T-cell (primary cell): Measurements from ENCODE around the gene NECAB2. TPM values are rescaled to one million over a fixed set of nuclear protein-coding genes. Genes with fewer than 3 reads are reported as not detected.

Source experiments
- ATAC-seq, 4 experiments: fragments of 200-7000 bp in 3 of 4; fragments of 150-1000 bp in 1 of 4; cut with Tn5 transposase; replicated peaks in 1 of 4; 1 replicate in 3 of 4; 2 replicates in 1 of 4; pipeline ENCODE4 v1.10.0; 2021; ENCODE audit warnings: moderate library complexity in 3 of 4, mild to moderate bottlenecking in 2 of 4, moderate number of reproducible peaks in 1 of 4
- CTCF ChIA-PET, 2 donors: fragments of 300-600 bp; sonication (Branson Sonifier 250); formaldehyde crosslinking; loops; one replicate each; lab custom pipeline; 2022; ENCODE audit warnings: antibody characterized with exemption in 2 of 2; lab: Charles Lee
- POLR2A ChIA-PET, 2 donors: fragments of 300-600 bp; sonication (Branson Sonifier 250); formaldehyde crosslinking; loops; one replicate each; lab custom pipeline; 2022; ENCODE audit warnings: antibody characterized with exemption in 2 of 2; lab: Charles Lee
- DNase-seq, 35 experiments: peaks; one replicate each; pipeline versions ENCODE4 v3.0.0 to v3.0.0-alpha.2; 2013 to 2023
- H3K27ac ChIP-seq: one replicate; pipeline ENCODE4 v1.5.1; 2013; ENCODE audit warnings: low read length
- H3K27me3 ChIP-seq, 2 experiments: replicated peaks in 1 of 2; 1 replicate in 1 of 2; 2 replicates in 1 of 2; pipeline versions ENCODE4 v1.6.1 to v1.7.0; 2013; ENCODE audit warnings: low read length in 1 of 2, mixed read lengths in 1 of 2; ENCODE audit not compliant: control insufficient read depth in 2 of 2, insufficient read depth in 2 of 2; ENCODE audit errors: extremely low read depth in 1 of 2
- H3K36me3 ChIP-seq, 2 donors: 1 replicate in 1 of 2; 2 replicates in 1 of 2; pipeline versions ENCODE4 v1.6.1 to v1.7.0; 2013; ENCODE audit warnings: low read length in 1 of 2; ENCODE audit not compliant: control insufficient read depth in 2 of 2, insufficient read depth in 1 of 2; ENCODE audit errors: extremely low read depth in 1 of 2
- H3K4me1 ChIP-seq, 2 experiments: 1 replicate in 1 of 2; 2 replicates in 1 of 2; pipeline versions ENCODE4 v1.6.1 to v1.7.0; 2013; ENCODE audit warnings: low read length in 2 of 2, mixed read lengths in 1 of 2; ENCODE audit not compliant: insufficient read depth in 2 of 2, control insufficient read depth in 1 of 2; ENCODE audit errors: extremely low read depth in 1 of 2
- H3K4me3 ChIP-seq, 2 donors: 1 replicate in 1 of 2; 2 replicates in 1 of 2; pipeline versions ENCODE4 v1.5.1 to v1.7.0; 2013; ENCODE audit warnings: mild to moderate bottlenecking in 2 of 2, low read length in 1 of 2, moderate library complexity in 1 of 2; ENCODE audit not compliant: control insufficient read depth in 1 of 2; ENCODE audit errors: extremely low read depth in 1 of 2
- H3K9me3 ChIP-seq: 2 replicates; pipeline ENCODE4 v1.7.0; 2013
- H3K27ac Mint-ChIP-seq, 2 donors: one replicate each; pipeline ENCODE4 v1.8.0; 2020 to 2021; ENCODE audit warnings: mild to moderate bottlenecking in 2 of 2, mixed read lengths in 2 of 2
- H3K27me3 Mint-ChIP-seq, 2 donors: one replicate each; pipeline ENCODE4 v1.8.0; 2021 to 2022; ENCODE audit warnings: mixed read lengths in 2 of 2
- H3K36me3 Mint-ChIP-seq: one replicate; pipeline ENCODE4 v1.8.0; 2021; ENCODE audit warnings: mixed read lengths
- H3K4me1 Mint-ChIP-seq, 3 donors: one replicate each; pipeline ENCODE4 v1.8.0; 2020 to 2022; ENCODE audit warnings: mixed read lengths in 3 of 3, mild to moderate bottlenecking in 1 of 3
- H3K4me3 Mint-ChIP-seq, 3 donors: one replicate each; pipeline ENCODE4 v1.8.0; 2020 to 2022; ENCODE audit warnings: mild to moderate bottlenecking in 3 of 3, mixed read lengths in 3 of 3, moderate library complexity in 3 of 3
- H3K9me3 Mint-ChIP-seq, 3 donors: one replicate each; pipeline ENCODE4 v1.8.0; 2020 to 2022; ENCODE audit warnings: mixed read lengths in 3 of 3
- WGBS: methylation state at CpG from one replicate; pipeline ENCODE4 v1.1.5; 2013; ENCODE audit warnings: missing lambda C conversion rate; ENCODE audit not compliant: insufficient coverage; 5-methylcytosine and 5-hydroxymethylcytosine counted together
- total RNA-seq, 35 experiments: library from RNA in 6 of 35; stranded (reverse) in 6 of 35; fragments of 120-200 nt in 1 of 35; gene quantifications; one replicate each; pipeline versions ENCODE4 v1.2.1 to v1.2.4 and lab custom pipeline; 2013 to 2026

The NECAB2 gene
- total RNA-seq, 5 donors from 2014 or later (not counting 1 experiment from before 2014, with no cell fraction given): not detected

DNA sequence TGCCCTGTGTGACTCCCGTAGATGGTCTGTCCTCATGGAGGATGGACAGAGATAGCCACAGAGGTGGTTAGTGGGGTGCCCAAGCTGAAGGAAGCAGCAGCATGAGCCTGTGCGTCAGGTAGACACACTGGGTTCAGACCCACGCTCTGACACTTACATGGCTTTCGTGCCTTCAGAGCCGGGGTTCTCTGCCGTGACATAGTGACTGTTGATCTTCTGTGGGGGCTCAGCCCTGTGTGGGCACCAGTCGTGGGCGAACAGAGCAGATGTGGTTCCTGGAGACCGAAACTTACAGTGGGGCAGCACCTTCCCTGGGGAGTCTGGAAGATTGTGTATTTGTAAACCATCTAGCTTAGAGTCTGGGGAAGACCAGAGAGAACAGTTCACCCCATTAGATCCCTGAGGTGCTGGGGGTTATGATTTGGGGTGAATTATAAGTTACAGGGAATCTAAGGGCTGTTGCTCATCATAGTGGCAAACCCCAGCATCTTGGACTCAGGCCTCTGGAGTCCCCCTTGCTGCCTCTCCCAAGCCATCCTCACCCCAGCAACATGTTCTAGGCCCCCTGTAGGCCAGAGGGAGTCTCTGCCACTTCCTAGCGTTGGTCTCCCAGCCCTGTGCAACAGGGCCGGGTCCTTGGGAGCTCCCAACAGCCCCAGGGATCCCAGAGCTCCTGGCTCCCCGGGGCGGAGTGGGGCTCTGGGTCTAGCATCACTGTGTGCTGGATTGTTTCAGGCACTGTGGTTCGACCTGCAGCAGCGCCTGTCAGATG is 28.6 kb downstream of the NECAB2 start:
- H3K27ac ChIP-seq: no peak overlapping the region
- H3K4me1 ChIP-seq: no peaks in the 10 kb centered on the region
- Mint-ChIP-seq H3K4me3 (no peak overlapping the region), H3K9me3 (no peaks in the 10 kb centered on the region), H3K36me3 (no peaks in the 10 kb centered on the region), H3K27ac (no peak overlapping the region), H3K27me3 (peaks cover 38 to 56% of the 10 kb centered on the region in 2 donors), H3K4me1 (peaks cover 0 to 1% (median 0%) of the 10 kb centered on the region in 3 donors)
- ChIA-PET CTCF (no interaction called here), POLR2A (no interaction called here)
- DNase-seq: no peak
- no peaks in the 10 kb centered on the region for H3K36me3 ChIP-seq
- ATAC-seq: no peak
- H3K9me3 ChIP-seq: no peaks in the 10 kb centered on the region
- WGBS: 95% methylated on average over 12 of the region's 15 CpGs
- no peak overlapping the region for H3K4me3 ChIP-seq
- peaks cover 0 to 88% of the 10 kb centered on the region in 2 experiments for H3K27me3 ChIP-seq

DNA sequence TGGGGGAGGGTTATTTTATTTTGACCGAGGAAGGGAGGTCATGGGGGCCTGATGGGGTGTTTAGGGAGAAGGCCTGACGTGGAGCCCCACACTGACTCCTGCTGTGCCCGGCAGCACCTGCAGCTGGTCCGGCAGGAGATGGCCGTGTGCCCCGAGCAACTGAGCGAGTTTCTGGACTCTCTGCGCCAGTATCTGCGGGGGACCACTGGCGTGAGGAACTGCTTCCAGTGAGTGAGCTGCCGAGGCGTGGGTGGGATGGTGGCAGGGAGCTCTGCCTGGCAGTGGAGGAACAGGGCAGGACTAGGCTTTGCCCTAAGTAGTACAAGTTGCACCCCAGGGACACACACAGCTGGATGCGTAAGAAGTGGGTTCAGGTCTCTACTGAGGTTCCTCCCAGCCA is 30.0 kb downstream of the NECAB2 start:
- Histone ChIP-seq H3K27me3 (peaks cover 0 to 86% of the 10 kb centered on the region in 2 experiments), H3K4me1 (no peaks in the 10 kb centered on the region), H3K4me3 (no peak overlapping the region), H3K27ac (no peak overlapping the region), H3K36me3 (no peaks in the 10 kb centered on the region), H3K9me3 (no peaks in the 10 kb centered on the region)
- ATAC-seq: no peak
- Mint-ChIP-seq H3K36me3 (no peaks in the 10 kb centered on the region), H3K4me3 (no peak overlapping the region), H3K4me1 (peaks cover 0 to 1% (median 0%) of the 10 kb centered on the region in 3 donors), H3K27me3 (peaks cover 30 to 44% of the 10 kb centered on the region in 2 donors), H3K27ac (no peak overlapping the region), H3K9me3 (no peaks in the 10 kb centered on the region)
- no peak for DNase-seq
- POLR2A ChIA-PET: no interaction called here
- WGBS: 86% methylated on average over 13 of the region's 13 CpGs
- CTCF ChIA-PET: no interaction called here

DNA sequence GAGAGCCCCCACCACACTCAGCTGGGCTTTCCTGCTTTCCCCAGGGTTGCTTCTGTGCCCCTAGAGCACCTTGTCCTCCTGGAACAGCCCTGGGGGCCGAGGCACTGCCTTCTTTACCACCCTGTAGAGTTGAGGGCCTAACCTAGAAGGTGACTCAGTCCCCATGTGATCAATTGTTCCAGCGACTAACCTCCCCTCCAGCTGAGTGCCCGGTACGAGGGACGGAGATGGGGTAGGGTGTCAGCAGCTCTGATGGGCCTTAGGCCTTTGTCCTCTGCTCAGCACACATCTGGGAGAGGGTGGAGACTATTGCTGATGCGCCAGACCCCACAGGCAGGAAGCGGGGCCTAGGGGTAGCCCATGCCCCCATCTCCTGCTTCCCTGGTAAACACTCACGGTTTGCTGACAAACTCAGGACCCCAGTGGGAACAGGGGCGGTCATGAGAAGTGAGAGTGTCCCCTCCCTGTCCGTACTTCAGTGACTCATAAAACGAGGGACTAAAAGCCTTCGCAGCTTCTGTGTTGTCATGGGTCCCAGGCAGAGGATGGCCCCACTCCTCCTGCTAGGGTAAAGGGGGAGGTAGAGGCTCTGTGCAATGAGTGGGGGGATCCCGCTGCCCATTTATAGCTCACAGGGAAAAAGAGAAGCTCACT is 33.1 kb downstream of the NECAB2 start:
- H3K9me3 ChIP-seq: no peaks in the 10 kb centered on the region
- no peaks in the 10 kb centered on the region for H3K4me1 ChIP-seq
- ChIA-PET CTCF (no interaction called here), POLR2A (no interaction called here)
- H3K27ac ChIP-seq: no peak overlapping the region
- 59% methylated on average over 4 of the region's 13 CpGs for WGBS
- Mint-ChIP-seq H3K27me3 (peaks cover 12 to 25% of the 10 kb centered on the region in 2 donors), H3K36me3 (no peaks in the 10 kb centered on the region), H3K4me1 (no peaks in the 10 kb centered on the region), H3K4me3 (no peak overlapping the region), H3K9me3 (no peaks in the 10 kb centered on the region), H3K27ac (no peak overlapping the region)
- H3K27me3 ChIP-seq: peaks cover 0 to 62% of the 10 kb centered on the region in 2 experiments
- H3K36me3 ChIP-seq: no peaks in the 10 kb centered on the region
- H3K4me3 ChIP-seq: no peak overlapping the region
- DNase-seq (no peak), ATAC-seq (no peak)

DNA sequence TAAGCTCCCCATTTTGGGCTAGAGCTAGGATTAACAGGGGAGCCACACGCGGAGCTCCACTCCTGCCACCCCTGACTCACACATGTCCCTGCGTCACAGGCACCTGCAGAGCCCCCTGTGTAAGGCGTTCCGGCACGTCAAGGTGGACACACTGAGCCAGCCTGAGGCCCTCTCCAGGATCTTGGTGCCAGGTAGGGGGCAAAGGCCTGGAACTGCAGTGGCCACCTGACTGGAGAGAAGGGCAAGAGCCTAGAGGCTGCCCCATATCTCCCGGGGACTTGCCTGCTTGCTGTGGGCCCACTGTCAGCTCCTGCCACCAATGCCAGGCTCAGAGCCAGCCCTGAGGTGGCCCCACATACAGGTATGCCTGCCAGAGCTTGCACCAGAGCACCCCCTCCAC is 33.7 kb downstream of the NECAB2 start:
- POLR2A ChIA-PET: no interaction called here
- H3K36me3 ChIP-seq: no peaks in the 10 kb centered on the region
- H3K9me3 Mint-ChIP-seq: no peaks in the 10 kb centered on the region
- DNase-seq: no peak
- no peak overlapping the region for H3K4me3 ChIP-seq
- peaks cover 0 to 59% of the 10 kb centered on the region in 2 experiments for H3K27me3 ChIP-seq
- no peaks in the 10 kb centered on the region for H3K4me1 Mint-ChIP-seq
- no peaks in the 10 kb centered on the region for H3K4me1 ChIP-seq
- H3K4me3 Mint-ChIP-seq: no peak overlapping the region
- WGBS: 93% methylated on average over 7 of the region's 7 CpGs
- CTCF ChIA-PET: no interaction called here
- no peak overlapping the region for H3K27ac Mint-ChIP-seq
- H3K36me3 Mint-ChIP-seq: no peaks in the 10 kb centered on the region
- no peak overlapping the region for H3K27ac ChIP-seq
- peaks cover 6 to 20% of the 10 kb centered on the region in 2 donors for H3K27me3 Mint-ChIP-seq
- ATAC-seq: no peak
- no peaks in the 10 kb centered on the region for H3K9me3 ChIP-seq

DNA sequence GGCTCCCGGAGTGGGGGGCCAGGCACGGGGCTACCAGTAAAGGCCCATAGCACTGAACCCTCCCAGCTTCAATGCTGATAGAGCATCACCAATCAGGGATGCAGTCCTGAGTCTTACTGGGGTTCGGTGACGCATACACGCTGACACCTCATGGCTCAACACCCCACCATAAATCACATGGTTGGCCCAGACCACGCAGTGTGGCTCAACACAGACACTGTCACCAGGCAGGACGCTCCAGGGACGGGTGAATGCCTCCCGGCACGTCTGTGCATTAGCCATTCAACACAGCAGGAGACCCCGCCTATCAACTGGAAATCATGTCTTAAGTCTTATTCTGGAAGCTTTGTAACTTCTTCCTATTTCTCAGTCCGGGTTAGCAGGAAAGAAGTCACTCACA is 35.0 kb downstream of the NECAB2 start:
- no peaks in the 10 kb centered on the region for H3K9me3 Mint-ChIP-seq
- peaks cover 0 to 47% of the 10 kb centered on the region in 2 experiments for H3K27me3 ChIP-seq
- H3K4me3 Mint-ChIP-seq: no peak overlapping the region
- ATAC-seq (no peak), DNase-seq (no peak)
- CTCF ChIA-PET: no interaction called here
- WGBS: 73% methylated on average over 12 of the region's 12 CpGs
- POLR2A ChIA-PET: no interaction called here
- H3K27ac ChIP-seq: no peak overlapping the region
- H3K36me3 Mint-ChIP-seq: no peaks in the 10 kb centered on the region
- no peaks in the 10 kb centered on the region for H3K4me1 ChIP-seq
- no peak overlapping the region for H3K4me3 ChIP-seq
- peaks cover 6 to 18% of the 10 kb centered on the region in 2 donors for H3K27me3 Mint-ChIP-seq
- no peaks in the 10 kb centered on the region for H3K4me1 Mint-ChIP-seq
- no peaks in the 10 kb centered on the region for H3K36me3 ChIP-seq
- no peak overlapping the region for H3K27ac Mint-ChIP-seq
- no peaks in the 10 kb centered on the region for H3K9me3 ChIP-seq

DNA sequence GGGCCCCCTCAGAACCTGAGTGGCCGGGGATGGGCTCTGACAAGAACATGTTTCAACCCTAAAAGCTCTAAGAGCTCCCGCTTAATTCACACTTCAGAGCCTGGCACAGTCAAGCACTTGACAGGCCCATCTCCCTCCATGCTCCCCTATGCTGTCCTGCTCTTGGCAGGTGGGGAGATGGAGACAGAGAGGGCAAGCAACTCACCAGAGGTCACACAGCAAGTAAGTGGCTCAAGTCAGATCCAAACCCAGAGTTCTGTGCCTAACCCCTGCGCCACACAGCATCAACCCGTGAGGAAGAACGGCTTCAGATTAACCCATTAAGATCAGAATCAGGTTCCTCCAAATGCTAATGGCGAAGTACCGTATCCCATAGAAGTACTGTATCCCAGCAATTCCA is 36.4 kb downstream of the NECAB2 start:
- ATAC-seq (no peak), DNase-seq (no peak)
- ChIA-PET POLR2A (no interaction called here), CTCF (no interaction called here)
- Mint-ChIP-seq H3K27me3 (peaks cover 3 to 10% of the 10 kb centered on the region in 2 donors), H3K4me1 (no peaks in the 10 kb centered on the region), H3K27ac (no peak overlapping the region), H3K4me3 (no peak overlapping the region), H3K36me3 (no peaks in the 10 kb centered on the region), H3K9me3 (no peaks in the 10 kb centered on the region)
- peaks cover 0 to 33% of the 10 kb centered on the region in 2 experiments for H3K27me3 ChIP-seq
- H3K4me3 ChIP-seq: no peak overlapping the region
- 86% methylated on average over 6 of the region's 7 CpGs for WGBS
- H3K4me1 ChIP-seq: no peaks in the 10 kb centered on the region
- no peaks in the 10 kb centered on the region for H3K9me3 ChIP-seq
- H3K27ac ChIP-seq: no peak overlapping the region
- H3K36me3 ChIP-seq: no peaks in the 10 kb centered on the region
